Measurements from ENCODE around the gene HES3.

The HES3 gene

GRCh38 chr1:6280761-6281451, 36.9 kb downstream of the HES3 start:
- TF ChIP-seq TAF1 (IDR thresholded peaks at IDR 0.05; ENCODE audit: low read depth, low read length): no peak
- TF ChIP-seq PAX5 (IDR thresholded peaks at IDR 0.05; ENCODE audit: insufficient read depth, low read length, severe bottlenecking): no peak
- no peak for TF ChIP-seq POU2F2 (IDR thresholded peaks at IDR 0.05; ENCODE audit: low read depth, low read length)
- TF ChIP-seq POLR2A (IDR thresholded peaks at IDR 0.05; ENCODE audit: low read depth, low read length): no peak
- TF ChIP-seq POLR2AphosphoS5 (IDR thresholded peaks at IDR 0.05; ENCODE audit: low read depth, low read length): no peak
- no peak for TF ChIP-seq SPI1 (IDR thresholded peaks at IDR 0.05; ENCODE audit: low read depth, low read length)
- DNase-seq (ENCODE audit: insufficient read length, low spot score): no peak
- no peak for FAIRE-seq

GRCh38 chr1:6281511-6282402, 37.8 kb downstream of the HES3 start:
- DNase-seq (ENCODE audit: insufficient read length, low spot score) (no peak), FAIRE-seq (no peak)
- no peak for TF ChIP-seq TAF1 (IDR thresholded peaks at IDR 0.05; ENCODE audit: low read depth, low read length)
- TF ChIP-seq PAX5 (IDR thresholded peaks at IDR 0.05; ENCODE audit: insufficient read depth, low read length, severe bottlenecking): no peak
- no peak for TF ChIP-seq POU2F2 (IDR thresholded peaks at IDR 0.05; ENCODE audit: low read depth, low read length)
- no peak for TF ChIP-seq POLR2AphosphoS5 (IDR thresholded peaks at IDR 0.05; ENCODE audit: low read depth, low read length)
- TF ChIP-seq SPI1 (IDR thresholded peaks at IDR 0.05; ENCODE audit: low read depth, low read length): no peak

- no peak for DNase-seq (ENCODE audit: insufficient read length, low spot score)
- no peak for TF ChIP-seq POLR2AphosphoS5 (IDR thresholded peaks at IDR 0.05; ENCODE audit: low read depth, low read length)
- no peak for TF ChIP-seq POU2F2 (IDR thresholded peaks at IDR 0.05; ENCODE audit: low read depth, low read length)
- no peak for TF ChIP-seq PAX5 (IDR thresholded peaks at IDR 0.05; ENCODE audit: insufficient read depth, low read length, severe bottlenecking)
- no peak for TF ChIP-seq SPI1 (IDR thresholded peaks at IDR 0.05; ENCODE audit: low read depth, low read length)
- TF ChIP-seq TAF1 (IDR thresholded peaks at IDR 0.05; ENCODE audit: low read depth, low read length): no peak
- TF ChIP-seq POLR2A (IDR thresholded peaks at IDR 0.05; ENCODE audit: low read depth, low read length): no peak
- FAIRE-seq: no peak
These were observed 38.7 kb downstream of the HES3 start for GRCh38 chr1:6282577-6283270.

GRCh38 chr1:6285336-6285735, 41.4 kb downstream of the HES3 start:
- FAIRE-seq: no peak
- TF ChIP-seq POLR2AphosphoS5 (IDR thresholded peaks at IDR 0.05; ENCODE audit: low read depth, low read length) (no peak), TAF1 (IDR thresholded peaks at IDR 0.05; ENCODE audit: low read depth, low read length) (no peak), POU2F2 (IDR thresholded peaks at IDR 0.05; ENCODE audit: low read depth, low read length) (no peak), SPI1 (IDR thresholded peaks at IDR 0.05; ENCODE audit: low read depth, low read length) (no peak), PAX5 (IDR thresholded peaks at IDR 0.05; ENCODE audit: insufficient read depth, low read length, severe bottlenecking) (no peak)
- no peak for DNase-seq (ENCODE audit: insufficient read length, low spot score)

- FAIRE-seq: no peak
- no peak for DNase-seq (ENCODE audit: insufficient read length, low spot score)
- no peak for TF ChIP-seq TAF1 (IDR thresholded peaks at IDR 0.05; ENCODE audit: low read depth, low read length)
- TF ChIP-seq PAX5 (IDR thresholded peaks at IDR 0.05; ENCODE audit: insufficient read depth, low read length, severe bottlenecking): no peak
- no peak for TF ChIP-seq POLR2AphosphoS5 (IDR thresholded peaks at IDR 0.05; ENCODE audit: low read depth, low read length)
- TF ChIP-seq SPI1 (IDR thresholded peaks at IDR 0.05; ENCODE audit: low read depth, low read length): no peak
- no peak for TF ChIP-seq POLR2A (IDR thresholded peaks at IDR 0.05; ENCODE audit: low read depth, low read length)
- TF ChIP-seq POU2F2 (IDR thresholded peaks at IDR 0.05; ENCODE audit: low read depth, low read length): no peak
These were observed 42.3 kb downstream of the HES3 start for GRCh38 chr1:6286266-6286665.

GRCh38 chr1:6287029-6287428, 43.0 kb downstream of the HES3 start:
- TF ChIP-seq SPI1 (IDR thresholded peaks at IDR 0.05; ENCODE audit: low read depth, low read length) (no peak), TAF1 (IDR thresholded peaks at IDR 0.05; ENCODE audit: low read depth, low read length) (no peak), PAX5 (IDR thresholded peaks at IDR 0.05; ENCODE audit: insufficient read depth, low read length, severe bottlenecking) (no peak), POU2F2 (IDR thresholded peaks at IDR 0.05; ENCODE audit: low read depth, low read length) (no peak), POLR2AphosphoS5 (IDR thresholded peaks at IDR 0.05; ENCODE audit: low read depth, low read length) (no peak), POLR2A (IDR thresholded peaks at IDR 0.05; ENCODE audit: low read depth, low read length) (no peak)
- FAIRE-seq: no peak
- no peak for DNase-seq (ENCODE audit: insufficient read length, low spot score)

GRCh38 chr1:6287431-6287886, 43.5 kb downstream of the HES3 start:
- TF ChIP-seq POLR2AphosphoS5 (IDR thresholded peaks at IDR 0.05; ENCODE audit: low read depth, low read length) (no peak), TAF1 (IDR thresholded peaks at IDR 0.05; ENCODE audit: low read depth, low read length) (no peak), PAX5 (IDR thresholded peaks at IDR 0.05; ENCODE audit: insufficient read depth, low read length, severe bottlenecking) (no peak), POLR2A (IDR thresholded peaks at IDR 0.05; ENCODE audit: low read depth, low read length) (no peak), POU2F2 (IDR thresholded peaks at IDR 0.05; ENCODE audit: low read depth, low read length) (no peak), SPI1 (IDR thresholded peaks at IDR 0.05; ENCODE audit: low read depth, low read length) (no peak)
- DNase-seq (ENCODE audit: insufficient read length, low spot score): no peak
- no peak for FAIRE-seq

GRCh38 chr1:6288026-6288425, 44.0 kb downstream of the HES3 start:
- FAIRE-seq (no peak), DNase-seq (ENCODE audit: insufficient read length, low spot score) (no peak)
- TF ChIP-seq POLR2AphosphoS5 (IDR thresholded peaks at IDR 0.05; ENCODE audit: low read depth, low read length) (no peak), POU2F2 (IDR thresholded peaks at IDR 0.05; ENCODE audit: low read depth, low read length) (no peak), POLR2A (IDR thresholded peaks at IDR 0.05; ENCODE audit: low read depth, low read length) (no peak), PAX5 (IDR thresholded peaks at IDR 0.05; ENCODE audit: insufficient read depth, low read length, severe bottlenecking) (no peak), SPI1 (IDR thresholded peaks at IDR 0.05; ENCODE audit: low read depth, low read length) (no peak), TAF1 (IDR thresholded peaks at IDR 0.05; ENCODE audit: low read depth, low read length) (no peak)

- no peak for TF ChIP-seq POLR2A (IDR thresholded peaks at IDR 0.05; ENCODE audit: low read depth, low read length)
- no peak for TF ChIP-seq SPI1 (IDR thresholded peaks at IDR 0.05; ENCODE audit: low read depth, low read length)
- no peak for TF ChIP-seq TAF1 (IDR thresholded peaks at IDR 0.05; ENCODE audit: low read depth, low read length)
- TF ChIP-seq PAX5 (IDR thresholded peaks at IDR 0.05; ENCODE audit: insufficient read depth, low read length, severe bottlenecking): no peak
- TF ChIP-seq POLR2AphosphoS5 (IDR thresholded peaks at IDR 0.05; ENCODE audit: low read depth, low read length): no peak
- no peak for TF ChIP-seq POU2F2 (IDR thresholded peaks at IDR 0.05; ENCODE audit: low read depth, low read length)
- no peak for DNase-seq (ENCODE audit: insufficient read length, low spot score)
- no peak for FAIRE-seq
These were observed 44.7 kb downstream of the HES3 start for GRCh38 chr1:6288665-6289064.

All from GM12891 (cell line).